Type B pancreatic cell (in vitro differentiated cells): Measurements from ENCODE around the gene CYFIP1. TPM values are rescaled to one million over a fixed set of nuclear protein-coding genes. Genes with fewer than 3 reads are reported as not detected.

Experiments used
- DNase-seq: peaks from one replicate; pipeline ENCODE4 v3.0.0; 2021; ENCODE audit warnings: mixed read lengths; ENCODE audit not compliant: unreplicated experiment; ENCODE audit errors: extremely low spot score
- H3K27ac Mint-ChIP-seq: 2 replicates; pipeline ENCODE4 v1.8.0; 2021; ENCODE audit warnings: mild to moderate bottlenecking, mixed read lengths
- H3K27me3 Mint-ChIP-seq: 2 replicates; pipeline ENCODE4 v1.8.0; 2021; ENCODE audit warnings: mixed read lengths
- H3K36me3 Mint-ChIP-seq: 2 replicates; pipeline ENCODE4 v1.8.0; 2021; ENCODE audit warnings: mixed read lengths
- H3K4me1 Mint-ChIP-seq: one replicate; pipeline ENCODE4 v1.8.0; 2021; ENCODE audit warnings: mixed read lengths; ENCODE audit not compliant: unreplicated experiment
- H3K4me3 Mint-ChIP-seq: 2 replicates; pipeline ENCODE4 v1.8.0; 2021; ENCODE audit warnings: mild to moderate bottlenecking, mixed read lengths
- H3K9me3 Mint-ChIP-seq: 2 replicates; pipeline ENCODE4 v1.8.0; 2021; ENCODE audit warnings: mixed read lengths
- total RNA-seq: library from RNA; stranded (reverse); gene quantifications from 2 replicates; pipeline ENCODE4 v1.2.1, GENCODE V29; 2021; ENCODE audit warnings: low replicate concordance
- TF ChIP-seq, protein P1 (sequence below): fragments of 200-600 bp; sonication (generic); conservative IDR thresholded peaks from 2 replicates; pipeline ENCODE4 v1.5.0; 2021; ENCODE audit warnings: antibody characterized with exemption, mild to moderate bottlenecking

CYFIP1 gene
- total RNA-seq, 1 donor from 2014 or later = 108 TPM

DNA sequence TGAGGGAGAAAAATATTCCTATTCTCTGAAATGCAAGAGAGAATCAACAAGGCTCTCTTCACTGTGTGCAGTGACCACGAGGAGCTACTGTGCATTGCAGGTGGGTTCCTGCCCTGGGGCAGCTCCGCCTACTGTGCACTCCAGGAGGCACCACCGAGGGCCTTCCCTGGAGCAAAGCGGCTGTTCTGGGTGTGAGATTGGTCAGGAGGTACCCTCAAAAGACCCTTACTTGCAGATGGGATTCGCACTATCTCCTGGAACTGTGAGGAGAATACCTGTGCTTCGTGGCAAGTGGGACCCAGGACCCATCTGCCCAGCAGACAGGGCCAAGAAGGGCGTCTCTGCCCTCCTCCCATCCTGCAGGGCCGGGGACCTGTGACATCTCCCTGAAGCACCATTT is 68.9 kb downstream of the CYFIP1 start:
- no peaks in the 10 kb centered on the region for H3K27me3 Mint-ChIP-seq
- no peaks in the 10 kb centered on the region for H3K4me1 Mint-ChIP-seq
- H3K4me3 Mint-ChIP-seq = no peak overlapping the region
- H3K36me3 Mint-ChIP-seq = peaks cover 25% of the 10 kb centered on the region
- H3K9me3 Mint-ChIP-seq = no peaks in the 10 kb centered on the region
- no peak for DNase-seq
- TF ChIP-seq, protein P1, sequence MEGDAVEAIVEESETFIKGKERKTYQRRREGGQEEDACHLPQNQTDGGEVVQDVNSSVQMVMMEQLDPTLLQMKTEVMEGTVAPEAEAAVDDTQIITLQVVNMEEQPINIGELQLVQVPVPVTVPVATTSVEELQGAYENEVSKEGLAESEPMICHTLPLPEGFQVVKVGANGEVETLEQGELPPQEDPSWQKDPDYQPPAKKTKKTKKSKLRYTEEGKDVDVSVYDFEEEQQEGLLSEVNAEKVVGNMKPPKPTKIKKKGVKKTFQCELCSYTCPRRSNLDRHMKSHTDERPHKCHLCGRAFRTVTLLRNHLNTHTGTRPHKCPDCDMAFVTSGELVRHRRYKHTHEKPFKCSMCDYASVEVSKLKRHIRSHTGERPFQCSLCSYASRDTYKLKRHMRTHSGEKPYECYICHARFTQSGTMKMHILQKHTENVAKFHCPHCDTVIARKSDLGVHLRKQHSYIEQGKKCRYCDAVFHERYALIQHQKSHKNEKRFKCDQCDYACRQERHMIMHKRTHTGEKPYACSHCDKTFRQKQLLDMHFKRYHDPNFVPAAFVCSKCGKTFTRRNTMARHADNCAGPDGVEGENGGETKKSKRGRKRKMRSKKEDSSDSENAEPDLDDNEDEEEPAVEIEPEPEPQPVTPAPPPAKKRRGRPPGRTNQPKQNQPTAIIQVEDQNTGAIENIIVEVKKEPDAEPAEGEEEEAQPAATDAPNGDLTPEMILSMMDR = no peak
- no peak overlapping the region for H3K27ac Mint-ChIP-seq

DNA sequence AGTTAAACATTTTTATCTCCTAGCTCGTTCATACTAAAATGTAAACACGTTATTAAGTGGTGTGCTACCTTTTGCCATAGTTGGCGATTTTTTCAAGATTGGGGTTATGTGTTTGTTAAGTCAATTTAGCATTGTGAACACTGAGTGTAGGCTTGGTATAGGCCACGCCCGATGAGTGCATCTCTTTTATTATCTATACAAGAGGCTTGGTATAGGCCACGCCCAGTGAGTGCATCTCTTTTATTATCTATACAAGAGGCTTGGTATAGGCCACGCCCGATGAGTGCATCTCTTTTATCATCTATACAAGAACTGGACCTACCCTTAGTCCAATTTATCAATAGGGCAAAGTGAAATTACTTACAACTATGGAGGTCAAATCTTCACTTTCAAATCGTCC is 71.3 kb downstream of the CYFIP1 start:
- H3K36me3 Mint-ChIP-seq = peaks cover 21% of the 10 kb centered on the region

DNA sequence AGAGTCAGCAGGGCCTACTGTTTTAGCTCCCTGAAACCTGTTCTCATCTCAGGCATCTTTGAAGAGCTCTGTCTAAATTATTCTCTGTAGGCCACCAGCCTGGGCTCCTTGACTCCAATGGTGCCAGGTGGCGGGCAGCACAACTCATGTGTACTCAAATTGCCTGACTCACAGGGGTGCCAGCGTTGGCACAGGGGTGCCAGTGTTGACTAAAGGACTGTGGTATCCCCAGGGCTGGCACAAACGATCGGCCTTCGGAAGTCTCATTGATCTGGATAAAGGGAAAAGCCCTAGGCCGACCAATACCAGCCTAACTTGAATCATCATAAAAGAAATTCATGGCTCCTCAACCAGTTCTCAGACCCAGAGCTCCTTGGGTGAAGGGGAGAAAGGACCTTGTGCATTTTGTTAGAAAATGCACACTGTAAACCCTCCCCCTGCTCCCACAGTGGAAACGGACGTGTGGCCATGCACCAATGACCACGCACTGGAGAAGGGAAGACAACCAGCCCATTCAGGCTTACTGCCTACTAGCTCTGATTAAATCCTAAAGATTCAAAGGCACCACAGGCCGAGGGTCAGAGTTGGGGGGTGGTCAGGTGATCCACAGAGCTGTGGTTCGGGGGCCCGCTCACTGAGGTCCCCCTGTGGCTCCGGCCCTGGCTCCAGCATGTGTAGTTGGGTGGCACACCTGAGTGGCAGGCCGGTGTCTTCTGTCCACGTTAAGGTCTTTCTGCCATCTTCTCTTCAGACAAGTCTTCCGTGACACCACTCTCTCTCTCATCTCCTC is 72.8 kb downstream of the CYFIP1 start:
- Mint-ChIP-seq H3K36me3 (peaks cover 15% of the 10 kb centered on the region), H3K27ac (no peak overlapping the region), H3K4me1 (no peaks in the 10 kb centered on the region), H3K27me3 (no peaks in the 10 kb centered on the region), H3K9me3 (no peaks in the 10 kb centered on the region), H3K4me3 (no peak overlapping the region)
- TF ChIP-seq, protein P1 = no peak
- no peak for DNase-seq

More for the DNA sequence above, 71.3 kb downstream of the CYFIP1 start:
- H3K4me1 Mint-ChIP-seq = no peaks in the 10 kb centered on the region
- no peaks in the 10 kb centered on the region for H3K27me3 Mint-ChIP-seq
- no peak overlapping the region for H3K27ac Mint-ChIP-seq
- TF ChIP-seq, protein P1 = no peak
- H3K9me3 Mint-ChIP-seq = no peaks in the 10 kb centered on the region
- H3K4me3 Mint-ChIP-seq = no peak overlapping the region
- DNase-seq = no peak

DNA sequence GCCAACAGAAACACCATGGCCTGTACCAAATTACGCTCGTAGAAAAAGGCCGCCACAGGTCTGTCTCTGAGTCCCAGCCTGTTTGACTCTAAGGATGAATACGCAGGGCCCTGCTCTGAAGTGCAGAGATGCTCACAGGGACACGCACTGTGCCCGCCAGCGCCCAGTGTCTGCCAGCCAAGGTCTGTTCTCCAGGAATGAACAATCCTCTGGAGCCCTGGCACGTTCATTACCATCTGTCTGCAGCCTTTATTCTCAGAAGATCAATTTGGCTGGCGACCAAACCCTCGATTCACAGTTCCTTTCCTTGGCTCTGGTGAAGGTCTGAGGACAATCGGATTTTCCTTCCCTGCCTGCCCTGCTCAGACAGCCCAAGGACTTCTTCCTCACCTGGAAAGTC is 75.4 kb downstream of the CYFIP1 start:
- H3K9me3 Mint-ChIP-seq = no peaks in the 10 kb centered on the region
- DNase-seq = no peak
- H3K36me3 Mint-ChIP-seq = peaks cover 21% of the 10 kb centered on the region
- H3K4me3 Mint-ChIP-seq = no peak overlapping the region
- H3K27me3 Mint-ChIP-seq = no peaks in the 10 kb centered on the region
- no peaks in the 10 kb centered on the region for H3K4me1 Mint-ChIP-seq
- TF ChIP-seq, protein P1 = no peak
- no peak overlapping the region for H3K27ac Mint-ChIP-seq

DNA sequence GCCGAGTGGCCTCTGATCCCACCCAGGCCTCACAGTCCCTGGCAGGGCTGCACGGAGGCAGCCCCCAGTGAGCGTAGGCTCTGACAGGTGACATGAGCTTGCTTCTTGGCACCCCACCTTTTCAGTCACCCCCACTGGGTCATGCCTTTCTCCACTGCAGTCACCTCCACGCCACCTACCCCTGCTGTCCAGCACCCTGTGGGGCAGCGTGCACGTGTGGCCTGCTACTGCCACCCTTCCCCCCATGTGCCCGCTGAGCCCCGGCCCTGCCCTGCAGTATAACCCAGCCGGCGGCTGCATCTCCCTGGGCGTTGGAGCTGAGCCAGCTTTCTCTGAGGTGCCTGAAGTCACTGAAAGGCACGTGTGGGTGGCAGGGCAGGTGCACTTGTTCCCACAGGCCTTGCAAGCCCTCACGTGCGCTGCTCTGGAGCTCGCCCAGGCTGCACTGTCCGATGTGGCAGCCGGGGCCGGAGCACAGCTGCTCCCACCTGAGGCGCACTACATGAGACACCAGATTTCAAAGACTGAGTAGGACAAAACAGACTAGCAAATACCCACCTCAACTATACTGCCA is 76.1 kb downstream of the CYFIP1 start:
- H3K9me3 Mint-ChIP-seq = no peaks in the 10 kb centered on the region
- no peak overlapping the region for H3K27ac Mint-ChIP-seq
- H3K4me3 Mint-ChIP-seq = no peak overlapping the region
- TF ChIP-seq, protein P1 = no peak
- DNase-seq = no peak
- peaks cover 24% of the 10 kb centered on the region for H3K36me3 Mint-ChIP-seq
- no peaks in the 10 kb centered on the region for H3K27me3 Mint-ChIP-seq
- no peaks in the 10 kb centered on the region for H3K4me1 Mint-ChIP-seq
